Common myeloid progenitor, CD34-positive (primary cell): Measurements from ENCODE around the gene SPIB.

ENCODE experiments used
- CTCF ChIA-PET: fragments of 350-600 bp; sonication (Branson Sonifier 250); formaldehyde crosslinking; loops from one replicate; lab custom pipeline; 2021; ENCODE audit warnings: antibody characterized with exemption; lab: Charles Lee
- POLR2A ChIA-PET: fragments of 350-600 bp; sonication (Branson Sonifier 250); formaldehyde crosslinking; loops from one replicate; lab custom pipeline; 2021; ENCODE audit warnings: antibody characterized with exemption; lab: Charles Lee
- DNase-seq, 3 donors: peaks; one replicate each; pipeline versions ENCODE4 v3.0.0 to v3.0.0-alpha.2; 2013
- H3K27ac ChIP-seq, 2 experiments: 1 replicate in 1 of 2; 2 replicates in 1 of 2; pipeline ENCODE4 v1.7.0; 2013; ENCODE audit warnings: inconsistent platforms in 2 of 2, low read length in 2 of 2, mild to moderate bottlenecking in 2 of 2, low read depth in 1 of 2, moderate library complexity in 1 of 2; ENCODE audit not compliant: severe bottlenecking in 2 of 2, insufficient read depth in 1 of 2, poor library complexity in 1 of 2
- H3K27me3 ChIP-seq, 5 experiments: replicated peaks in 2 of 5; 1 replicate in 3 of 5; 2 replicates in 2 of 5; pipeline versions ENCODE4 v1.6.1 to v1.7.0; 2013; ENCODE audit warnings: low read length in 4 of 5, mild to moderate bottlenecking in 2 of 5, moderate library complexity in 2 of 5, inconsistent platforms in 1 of 5; ENCODE audit not compliant: insufficient read depth in 5 of 5, control insufficient read depth in 4 of 5
- H3K36me3 ChIP-seq, 4 experiments: 1 replicate in 2 of 4; 2 replicates in 2 of 4; pipeline versions ENCODE4 v1.6.1 to v1.7.0; 2013; ENCODE audit warnings: low read length in 3 of 4, control low read depth in 1 of 4, mild to moderate bottlenecking in 1 of 4; ENCODE audit not compliant: control insufficient read depth in 4 of 4, insufficient read depth in 4 of 4
- H3K4me1 ChIP-seq, 4 experiments: 1 replicate in 3 of 4; 2 replicates in 1 of 4; pipeline versions ENCODE4 v1.6.1 to v1.7.1; 2013; ENCODE audit warnings: low read length in 3 of 4, mild to moderate bottlenecking in 3 of 4, control low read depth in 1 of 4, inconsistent platforms in 1 of 4, moderate library complexity in 1 of 4; ENCODE audit not compliant: control insufficient read depth in 4 of 4, insufficient read depth in 4 of 4; ENCODE audit errors: control extremely low read depth in 1 of 4
- H3K4me3 ChIP-seq, 7 experiments: 1 replicate in 4 of 7; 2 replicates in 3 of 7; pipeline versions ENCODE4 v1.5.1 to v1.7.0; 2013; ENCODE audit warnings: mild to moderate bottlenecking in 7 of 7, low read length in 6 of 7, moderate library complexity in 6 of 7, inconsistent platforms in 2 of 7, low read depth in 2 of 7, control low read depth in 1 of 7; ENCODE audit not compliant: insufficient read depth in 4 of 7, control insufficient read depth in 1 of 7; ENCODE audit errors: extremely low read depth in 1 of 7
- H3K9me3 ChIP-seq, 5 experiments: 1 replicate in 4 of 5; 2 replicates in 1 of 5; pipeline versions ENCODE4 v1.6.1 to v1.7.1; 2013; ENCODE audit warnings: low read length in 4 of 5, mild to moderate bottlenecking in 2 of 5, inconsistent platforms in 1 of 5, low read depth in 1 of 5, moderate library complexity in 1 of 5; ENCODE audit not compliant: control insufficient read depth in 4 of 5, insufficient read depth in 2 of 5; ENCODE audit errors: control extremely low read depth in 1 of 5
- WGBS: methylation state at CpG from one replicate; pipeline ENCODE4 v1.1.5; 2013; ENCODE audit not compliant: insufficient coverage; 5-methylcytosine and 5-hydroxymethylcytosine counted together

SPIB gene

DNA sequence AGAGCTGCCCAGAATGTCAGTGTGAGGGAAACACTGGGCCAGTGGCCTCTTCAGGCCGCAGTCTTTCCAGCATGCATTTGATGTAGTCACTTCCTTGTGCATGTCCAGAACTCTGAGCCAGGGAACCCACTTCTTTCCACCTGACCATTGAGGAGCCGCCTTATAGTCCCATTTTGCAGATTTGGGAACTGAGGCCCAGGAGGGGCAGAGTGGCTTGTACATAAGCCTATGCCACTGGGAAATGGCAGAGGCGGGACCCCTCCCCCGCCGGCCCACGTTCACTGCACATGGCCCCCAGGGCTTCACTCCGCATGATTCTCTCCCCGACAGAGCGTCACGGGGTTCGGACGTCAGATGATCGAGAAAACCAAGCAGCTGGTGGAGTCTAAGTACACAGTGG is 5.6 kb upstream of the SPIB start:
- 94% methylated on average over 9 of the region's 13 CpGs for WGBS
- Histone ChIP-seq H3K4me3 (no peak overlapping the region), H3K9me3 (peaks cover 0 to 1% (median 0%) of the 10 kb centered on the region in 5 experiments), H3K27me3 (no peaks in the 10 kb centered on the region), H3K4me1 (peaks cover 0 to 26% (median 20%) of the 10 kb centered on the region in 4 experiments), H3K27ac (no peak overlapping the region), H3K36me3 (peaks cover 2 to 59% (median 22%) of the 10 kb centered on the region in 4 experiments)
- ChIA-PET CTCF (interaction anchor here (1.0 kb wide), 1 partner anchor 44 kb away, joined by 3 read pairs; no protein-coding TSS in a partner anchor), POLR2A (no interaction called here)
- DNase-seq: no peak

DNA sequence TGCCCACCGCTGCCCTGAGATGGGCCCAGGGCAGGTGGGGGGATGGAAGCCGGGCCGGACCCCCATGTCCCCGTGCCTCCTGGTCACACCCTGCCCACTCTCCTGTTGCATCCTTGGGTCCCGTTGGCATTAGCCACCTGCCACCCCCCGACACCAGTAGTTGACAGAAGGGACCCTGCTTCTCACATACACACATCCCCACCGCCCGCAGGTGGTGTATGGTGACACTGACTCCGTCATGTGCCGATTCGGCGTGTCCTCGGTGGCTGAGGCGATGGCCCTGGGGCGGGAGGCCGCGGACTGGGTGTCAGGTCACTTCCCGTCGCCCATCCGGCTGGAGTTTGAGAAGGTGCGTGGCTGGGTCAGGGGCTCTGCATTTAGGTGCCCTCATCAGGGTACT is 5.2 kb upstream of the SPIB start:
- WGBS: 97% methylated on average over 15 of the region's 21 CpGs
- H3K27ac ChIP-seq: no peak overlapping the region
- POLR2A ChIA-PET: no interaction called here
- H3K36me3 ChIP-seq: peaks cover 2 to 58% (median 21%) of the 10 kb centered on the region in 4 experiments
- H3K4me1 ChIP-seq: peaks cover 0 to 30% (median 22%) of the 10 kb centered on the region in 4 experiments
- CTCF ChIA-PET: interaction anchor here (1.0 kb wide), 1 partner anchor 45 kb away, joined by 3 read pairs; no protein-coding TSS in a partner anchor
- H3K4me3 ChIP-seq: no peak overlapping the region
- peaks cover 0 to 1% (median 0%) of the 10 kb centered on the region in 5 experiments for H3K9me3 ChIP-seq
- no peak for DNase-seq
- H3K27me3 ChIP-seq: peaks cover 0 to 2% (median 0%) of the 10 kb centered on the region in 5 experiments

DNA sequence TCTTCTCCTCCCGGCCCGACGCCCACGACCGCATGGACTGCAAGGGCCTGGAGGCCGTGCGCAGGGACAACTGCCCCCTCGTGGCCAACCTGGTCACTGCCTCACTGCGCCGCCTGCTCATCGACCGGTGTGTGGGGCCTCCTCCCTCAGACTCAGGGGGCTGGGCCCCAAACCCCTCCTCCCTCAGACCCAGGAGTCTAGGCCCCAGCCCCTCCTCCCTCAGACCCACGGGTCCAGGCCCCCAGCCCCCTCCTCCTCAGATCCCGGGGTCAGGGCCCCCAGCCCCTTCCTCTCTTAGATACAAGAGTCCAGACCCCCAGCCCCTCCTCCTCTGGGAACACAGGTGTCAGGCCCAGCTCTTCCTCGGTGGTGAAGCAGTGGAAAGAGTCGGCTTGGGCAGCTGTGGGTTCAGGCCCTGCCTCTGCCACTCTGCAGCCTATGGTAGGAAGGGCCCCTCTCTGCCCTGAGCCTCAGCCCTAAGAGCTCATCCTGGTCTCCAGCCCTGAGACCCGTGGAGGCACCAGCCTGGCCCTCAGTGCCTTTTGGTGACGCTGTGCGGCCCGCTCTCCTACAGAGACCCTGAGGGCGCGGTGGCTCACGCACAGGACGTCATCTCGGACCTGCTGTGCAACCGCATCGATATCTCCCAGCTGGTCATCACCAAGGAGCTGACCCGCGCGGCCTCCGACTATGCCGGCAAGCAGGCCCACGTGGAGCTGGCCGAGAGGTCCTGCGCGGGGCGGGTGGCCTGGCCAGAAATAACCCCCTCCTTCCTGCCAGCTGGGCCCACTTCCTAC is 3.7 kb upstream of the SPIB start:
- CTCF ChIA-PET: interaction anchor here (0.5 to 1.8 kb wide), 16 partner anchors 9 to 665 kb away, joined by 3 to 9 read pairs (median 4); partner anchors contain the start of gene POLD1
- Histone ChIP-seq H3K36me3 (peaks cover 2 to 42% (median 9%) of the 10 kb centered on the region in 4 experiments), H3K4me3 (peak overlapping the region in 5 of 7 experiments; percentile 3 to 60 (median 39)), H3K27ac (peak overlapping the region in 1 of 2 experiments; percentile 68), H3K9me3 (peaks cover 0 to 1% (median 0%) of the 10 kb centered on the region in 5 experiments), H3K4me1 (peaks cover 0 to 45% (median 36%) of the 10 kb centered on the region in 4 experiments), H3K27me3 (peaks cover 0 to 17% (median 8%) of the 10 kb centered on the region in 5 experiments)
- peak; percentile 82 to 87 (median 86) for DNase-seq
- POLR2A ChIA-PET: interaction anchor here (0.9 to 1.0 kb wide), 2 partner anchors 31 to 58 kb away, joined by 4 read pairs; partner anchors contain the start of gene POLD1
- WGBS: 27% methylated on average over 23 of the region's 37 CpGs

DNA sequence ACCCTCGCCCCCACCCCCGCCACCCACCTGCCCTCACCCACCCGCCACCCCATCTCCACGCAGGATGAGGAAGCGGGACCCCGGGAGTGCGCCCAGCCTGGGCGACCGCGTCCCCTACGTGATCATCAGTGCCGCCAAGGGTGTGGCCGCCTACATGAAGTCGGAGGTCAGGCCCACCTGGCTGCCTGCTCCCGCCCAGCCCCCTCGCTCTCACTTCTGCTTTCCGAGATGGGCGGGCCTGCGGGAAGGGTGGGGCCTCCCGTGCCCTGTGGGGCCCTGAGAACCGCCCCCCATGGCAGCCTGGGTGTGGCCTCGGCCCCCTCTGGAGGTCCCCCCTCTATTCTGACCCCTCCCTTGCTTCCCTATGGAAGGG is 3.1 kb upstream of the SPIB start:
- ChIA-PET POLR2A (interaction anchor here (0.9 to 1.0 kb wide), 2 partner anchors 31 to 58 kb away, joined by 4 read pairs; partner anchors contain the start of gene POLD1), CTCF (interaction anchor here (0.5 to 1.8 kb wide), 16 partner anchors 9 to 665 kb away, joined by 3 to 9 read pairs (median 4); partner anchors contain the start of gene POLD1)
- under 1% methylated on average over 16 of the region's 22 CpGs for WGBS
- Histone ChIP-seq H3K27ac (no peak overlapping the region), H3K36me3 (peaks cover 0 to 36% (median 8%) of the 10 kb centered on the region in 4 experiments), H3K27me3 (peaks cover 0 to 21% (median 8%) of the 10 kb centered on the region in 5 experiments), H3K9me3 (peaks cover 0 to 1% (median 0%) of the 10 kb centered on the region in 5 experiments), H3K4me1 (peaks cover 0 to 45% (median 36%) of the 10 kb centered on the region in 4 experiments), H3K4me3 (peak overlapping the region in 2 of 7 experiments; percentile 51 to 60)
- peak; percentile 78 to 93 (median 92) for DNase-seq

DNA sequence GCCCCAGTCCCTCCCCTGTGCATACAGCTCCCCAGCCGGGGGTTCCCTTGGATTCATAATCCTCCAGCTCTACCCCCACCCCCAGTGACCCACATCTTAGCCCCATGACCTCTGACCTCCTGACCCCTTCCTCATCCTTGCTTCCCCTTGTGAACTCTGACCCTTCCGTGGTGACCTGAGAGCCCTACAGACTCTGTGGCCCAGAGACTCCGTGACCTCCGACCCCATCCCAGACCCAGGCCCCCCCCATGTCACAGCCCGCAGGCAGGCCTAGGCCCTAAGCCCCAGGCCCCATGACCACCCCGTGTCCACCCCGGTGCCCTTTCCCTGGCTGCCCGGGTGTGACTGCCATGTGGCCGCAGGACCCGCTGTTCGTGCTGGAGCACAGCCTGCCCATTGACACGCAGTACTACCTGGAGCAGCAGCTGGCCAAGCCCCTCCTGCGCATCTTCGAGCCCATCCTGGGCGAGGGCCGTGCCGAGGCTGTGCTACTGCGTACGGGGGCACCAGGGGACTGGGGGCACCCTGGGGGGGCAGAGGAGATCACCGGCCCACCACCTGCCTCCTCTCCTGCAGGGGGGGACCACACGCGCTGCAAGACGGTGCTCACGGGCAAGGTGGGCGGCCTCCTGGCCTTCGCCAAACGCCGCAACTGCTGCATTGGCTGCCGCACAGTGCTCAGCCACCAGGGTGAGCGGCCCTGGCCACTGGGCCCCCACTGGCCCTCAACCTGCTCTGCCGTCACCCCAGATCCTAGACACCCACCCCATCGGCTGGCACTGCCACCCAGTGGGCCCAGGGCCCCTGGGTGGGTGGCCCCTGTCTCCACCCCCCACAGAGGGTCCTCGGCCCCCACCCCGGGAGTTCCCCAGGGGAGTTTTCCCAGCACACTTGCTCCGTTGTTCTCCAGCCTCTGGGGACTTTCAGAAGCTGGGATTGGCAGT is 2.4 kb upstream of the SPIB start:
- H3K4me3 ChIP-seq: peak overlapping the region in 2 of 7 experiments; percentile 51 to 60
- CTCF ChIA-PET: interaction anchor here (0.6 to 1.8 kb wide), 10 partner anchors 8 to 666 kb away, joined by 3 to 9 read pairs (median 4); partner anchors contain the start of gene POLD1
- H3K9me3 ChIP-seq: peaks cover 0 to 1% (median 0%) of the 10 kb centered on the region in 5 experiments
- peaks cover 0 to 21% (median 8%) of the 10 kb centered on the region in 5 experiments for H3K27me3 ChIP-seq
- no peak for DNase-seq
- 89% methylated on average over 31 of the region's 35 CpGs for WGBS
- no peak overlapping the region for H3K27ac ChIP-seq
- POLR2A ChIA-PET: no interaction called here
- H3K4me1 ChIP-seq: peaks cover 0 to 45% (median 36%) of the 10 kb centered on the region in 4 experiments
- peaks cover 0 to 30% (median 5%) of the 10 kb centered on the region in 4 experiments for H3K36me3 ChIP-seq
